DMS53 treated with DMSO at 0.1 percent for 48 hours (cell line): ENCODE measurements around the gene GSG1L.
"Not testable (repeated sequence)": the region's sequence is repeated elsewhere in the genome, so short reads cannot be mapped to it uniquely, and the experiment has no call there.

Source experiments
- DNase-seq: peaks from one replicate; lab custom pipeline; 2025; ENCODE audit not compliant: unreplicated experiment; lab: John Stamatoyannopoulos, UW

The GSG1L gene

DNA sequence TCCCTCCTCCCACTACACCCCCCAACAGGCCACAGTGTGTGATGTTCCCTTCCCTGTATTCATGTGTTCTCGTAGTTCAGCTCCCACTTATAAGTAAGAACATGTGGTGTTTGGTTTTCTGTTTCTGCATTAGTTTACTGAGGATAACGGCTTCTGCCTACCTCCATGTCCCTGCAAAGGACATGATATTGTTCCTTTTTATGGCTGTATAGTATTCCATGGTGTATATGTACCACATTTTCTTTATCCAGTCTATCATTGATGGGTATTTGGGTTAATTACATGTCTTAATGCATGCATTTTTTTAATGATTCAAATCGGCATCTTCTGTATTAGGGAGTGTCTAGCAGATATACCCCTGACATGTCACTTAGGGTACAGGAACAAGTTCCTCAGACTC, 320.5 kb downstream of the GSG1L start:
- DNase-seq = not testable (repeated sequence)

DNA sequence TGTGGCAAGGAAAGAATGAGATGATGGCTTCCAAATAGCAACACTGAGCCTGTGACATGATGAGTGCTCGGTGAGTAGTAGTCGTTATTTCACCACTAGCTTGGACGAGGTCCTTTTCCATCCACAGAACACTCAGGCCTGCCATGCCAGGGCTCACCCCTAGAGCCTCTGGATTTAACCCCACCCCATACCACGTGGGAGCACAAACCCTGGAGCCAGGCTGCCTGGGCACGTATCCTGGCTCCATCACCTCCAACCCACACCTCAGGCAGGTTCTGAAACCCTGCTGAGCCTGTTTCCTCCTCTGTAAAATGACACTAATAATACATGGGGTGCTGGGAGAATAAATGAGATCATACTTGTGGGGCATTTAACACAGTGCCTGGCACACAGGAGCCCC, 321.2 kb downstream of the GSG1L start:
- DNase-seq = no peak

- no peak for DNase-seq
Observed at GRCh38 chr16:27740496-27741201, 322.9 kb downstream of the GSG1L start.

DNA sequence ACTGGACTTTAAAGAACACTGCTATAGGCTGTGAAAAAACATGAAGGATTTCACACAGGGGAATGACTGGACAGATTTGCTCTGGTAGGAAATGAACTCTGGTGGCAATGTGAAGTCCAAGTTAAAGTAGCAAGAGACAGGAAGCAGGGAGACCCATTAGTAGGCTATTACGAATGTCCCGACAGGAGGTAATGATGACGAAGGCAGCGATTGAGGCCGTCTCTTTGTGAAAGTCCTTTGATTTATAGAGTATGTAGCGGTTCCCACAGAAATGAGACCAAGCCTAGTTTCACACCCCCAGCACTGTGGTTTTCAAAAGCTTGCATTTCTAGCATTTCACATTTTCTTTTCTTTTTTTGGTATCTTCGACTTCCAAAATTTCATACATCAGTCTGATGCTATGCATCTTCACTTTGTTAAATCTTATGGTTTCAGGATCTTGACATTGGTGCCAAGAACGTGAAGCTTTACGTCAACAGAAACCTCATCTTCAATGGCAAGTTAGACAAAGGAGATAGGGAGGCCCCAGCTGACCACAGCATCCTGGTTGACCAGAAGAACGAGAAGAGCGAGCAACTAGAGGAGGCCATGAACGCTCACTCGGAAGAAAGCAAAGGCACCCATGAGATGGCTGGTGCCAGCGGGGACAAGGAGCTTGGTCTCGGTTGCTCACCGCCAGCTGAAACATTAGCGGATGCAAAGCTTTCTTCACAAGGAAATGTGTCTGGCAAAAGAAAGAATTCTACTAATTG, 323.7 kb downstream of the GSG1L start:
- no peak for DNase-seq

- no peak for DNase-seq
Observed at GRCh38 chr16:27738596-27738995, 324.9 kb downstream of the GSG1L start.
